GM18498 (cell line): ENCODE results near the gene TMED8.

ENCODE experiments used
- ATAC-seq: cut with Tn5 transposase; IDR thresholded peaks from one replicate; pipeline ENCODE4 v1.9.1; 2021; ENCODE audit warnings: mild to moderate bottlenecking, moderate library complexity; ENCODE audit not compliant: unreplicated experiment

The TMED8 gene

DNA sequence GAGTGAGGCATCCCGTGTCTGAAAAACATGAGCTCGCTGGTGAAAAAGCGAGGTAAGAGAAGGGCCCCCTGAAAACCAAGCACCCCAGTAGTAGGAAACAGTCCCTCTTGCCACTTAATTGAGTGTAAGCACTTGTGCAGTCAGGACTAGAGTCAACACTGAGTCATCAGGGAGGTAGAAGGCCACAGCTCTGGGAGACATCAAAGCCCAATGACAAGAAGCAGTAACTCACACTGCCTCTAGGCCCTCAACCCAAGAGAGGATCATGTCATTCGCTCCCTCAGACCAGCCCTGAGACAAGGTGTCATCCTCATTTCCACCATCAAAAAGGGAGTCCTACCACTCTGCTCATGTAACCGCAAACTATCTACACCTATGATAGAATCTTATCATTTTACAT lies 74.0 kb downstream of the TMED8 start:
- ATAC-seq = no peak

DNA sequence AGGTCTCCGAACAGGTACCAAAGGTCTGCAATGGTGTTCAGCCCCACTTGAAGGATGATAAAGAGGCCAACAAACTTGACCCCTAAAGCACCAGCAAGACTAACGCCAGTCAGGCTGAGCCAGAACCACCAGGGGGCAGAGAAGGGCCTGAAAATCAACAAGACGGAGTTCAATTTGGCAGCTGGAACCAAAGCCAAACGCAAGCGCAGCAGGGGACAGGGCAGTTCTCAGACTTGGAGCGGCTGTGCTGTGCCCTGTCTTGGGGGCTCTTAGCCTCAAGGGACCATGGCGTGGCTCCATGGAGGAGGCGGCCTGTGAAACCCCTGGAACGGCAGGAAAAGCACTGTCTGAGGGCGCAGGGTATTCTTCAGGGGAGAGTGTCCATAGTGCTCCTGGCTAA lies 75.8 kb downstream of the TMED8 start:
- no peak for ATAC-seq

DNA sequence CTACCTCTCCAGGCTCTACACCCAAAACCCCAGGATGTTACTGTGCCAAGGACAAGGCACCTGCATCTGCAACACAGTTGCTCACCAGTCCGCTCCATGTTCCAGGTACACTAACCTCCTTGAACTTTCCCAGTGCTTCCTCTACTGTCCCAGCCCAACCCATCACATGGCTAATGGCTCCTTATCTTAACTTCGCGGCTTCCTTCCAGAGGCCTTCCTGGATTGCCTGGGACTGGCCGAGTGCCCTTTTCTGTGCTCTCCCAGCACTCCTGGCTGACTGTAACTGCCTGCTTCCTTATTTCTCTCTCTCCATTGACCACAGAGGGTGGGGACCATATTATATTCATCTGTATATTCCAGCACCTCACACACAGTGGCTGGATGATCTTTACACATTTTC lies 77.1 kb downstream of the TMED8 start:
- ATAC-seq = no peak

DNA sequence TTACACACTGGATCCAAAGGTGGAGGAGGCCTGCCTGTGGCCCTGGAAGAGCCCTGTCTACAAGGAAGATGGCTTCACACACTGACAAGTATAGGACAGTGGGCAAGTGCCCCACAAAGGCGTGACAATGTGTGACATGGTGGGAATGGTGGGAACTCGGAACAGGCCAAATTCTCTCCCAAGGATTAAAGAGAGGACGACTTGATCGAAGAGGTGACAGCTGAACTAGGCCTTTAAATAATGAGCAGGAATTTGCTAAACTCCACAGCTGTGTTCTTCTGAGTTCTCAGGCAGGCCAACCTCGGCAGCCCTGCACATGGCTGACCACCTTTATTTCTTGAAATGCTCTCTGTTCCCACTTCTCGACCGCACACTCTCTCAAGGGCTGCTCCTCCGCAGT lies 80.0 kb downstream of the TMED8 start:
- no peak for ATAC-seq

DNA sequence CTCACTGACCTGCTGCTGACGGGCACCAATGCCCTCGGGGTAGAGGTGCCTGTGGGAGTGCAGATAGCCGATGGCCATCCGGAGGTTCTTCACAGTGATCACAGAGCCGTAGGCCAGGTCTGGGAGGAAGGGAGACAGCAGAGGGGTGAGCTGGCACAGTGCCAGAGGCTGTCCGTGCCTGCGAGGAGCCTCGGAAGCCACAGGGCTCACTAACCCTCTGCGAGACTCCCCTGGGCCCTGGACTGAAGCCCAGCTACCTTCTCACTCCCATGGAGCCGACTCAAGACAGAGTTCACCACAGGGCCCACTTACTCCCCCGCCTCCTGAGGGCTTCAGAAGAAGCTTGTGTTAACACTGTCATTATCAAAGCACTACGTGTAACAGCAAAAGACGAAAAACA lies 80.7 kb downstream of the TMED8 start:
- no peak for ATAC-seq

DNA sequence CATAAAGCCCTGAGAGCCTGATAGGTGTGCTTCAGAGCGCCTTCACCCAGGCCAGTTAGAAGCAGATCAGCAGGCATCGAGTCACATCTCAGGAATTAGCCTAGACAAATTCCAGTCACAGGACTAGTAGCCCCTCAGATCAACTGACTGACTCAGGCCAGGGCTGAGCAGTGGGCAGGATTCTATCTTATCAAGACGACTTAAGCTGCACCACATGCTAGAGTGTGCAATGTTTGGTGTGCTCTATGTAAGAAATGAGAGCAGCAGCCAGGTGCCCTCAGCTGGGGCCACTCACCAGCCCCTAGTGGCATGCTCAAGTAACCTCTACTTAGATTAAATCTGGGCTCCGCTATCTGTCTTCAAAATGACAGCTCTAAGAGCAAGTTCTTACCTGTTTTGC lies 86.2 kb downstream of the TMED8 start:
- no peak for ATAC-seq

DNA sequence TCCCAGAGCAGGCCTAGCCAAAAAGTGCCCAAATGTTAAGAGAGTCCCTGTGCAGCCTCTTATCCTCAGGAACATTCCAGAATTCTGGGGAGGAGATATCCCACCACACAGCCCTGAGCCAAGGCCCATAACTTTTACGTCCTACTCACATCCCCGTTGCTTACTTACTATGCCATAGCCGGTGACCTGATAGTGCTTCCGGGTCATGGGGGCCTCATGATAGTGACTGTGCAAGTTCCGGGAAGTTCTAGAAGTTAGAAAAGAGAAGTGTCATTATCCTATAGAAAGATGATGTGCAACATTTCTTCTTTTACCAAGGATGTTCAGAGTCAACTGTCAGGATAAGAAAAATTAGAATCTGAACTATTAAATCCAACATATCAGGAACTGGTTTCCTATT lies 90.3 kb downstream of the TMED8 start:
- no peak for ATAC-seq
